Hepatocyte (in vitro differentiated cells): Measurements from ENCODE around the gene LDB3.

Source experiments
- CTCF ChIP-seq: fragments of 200-600 bp; sonication (generic); IDR thresholded peaks from 2 replicates; pipeline ENCODE4 v1.5.1; 2016; ENCODE audit warnings: antibody characterized with exemption, mild to moderate bottlenecking; ENCODE audit not compliant: poor library complexity
- EZH2 ChIP-seq: fragments of 200-600 bp; sonication (generic); IDR thresholded peaks from 2 replicates; pipeline ENCODE4 v1.6.1; 2016; ENCODE audit warnings: antibody characterized with exemption, mild to moderate bottlenecking, borderline replicate concordance

GRCh38 chr10:86698207-86698940 is 30.1 kb downstream of the LDB3 start:
- TF ChIP-seq CTCF = peak; percentile 8
- TF ChIP-seq EZH2 = no peak
